DND-41 (cell line): ENCODE results near the gene LAMB3.

Experiments
- ATAC-seq: fragments of 200-7000 bp; cut with Tn5 transposase; 3 replicates; pipeline ENCODE4 v1.9.1; 2021; ENCODE audit warnings: low read depth; ENCODE audit not compliant: insufficient read depth
- DNase-seq: peaks from one replicate; pipeline ENCODE4 v3.0.0-alpha.2; 2020
- H2AFZ ChIP-seq: 2 replicates; pipeline ENCODE4 v1.6.0; 2012; ENCODE audit warnings: low read depth, low read length
- H3K27ac ChIP-seq: 2 replicates; pipeline ENCODE4 v1.5.1; 2012; ENCODE audit warnings: low read length, inconsistent platforms
- H3K27me3 ChIP-seq: fragments of 200-600 bp; sonication (generic); 2 replicates; pipeline ENCODE4 v1.6.0; 2012; ENCODE audit warnings: low read length, mild to moderate bottlenecking, inconsistent platforms; ENCODE audit not compliant: insufficient read depth, poor library complexity
- H3K36me3 ChIP-seq: 2 replicates; pipeline ENCODE4 v1.5.1; 2012; ENCODE audit warnings: low read length, inconsistent platforms; ENCODE audit not compliant: insufficient read depth
- H3K4me1 ChIP-seq: 2 replicates; pipeline ENCODE4 v1.5.1; 2012; ENCODE audit warnings: mild to moderate bottlenecking, low read length; ENCODE audit not compliant: insufficient read depth
- H3K4me2 ChIP-seq: 2 replicates; pipeline ENCODE4 v1.6.0; 2012; ENCODE audit warnings: mild to moderate bottlenecking, moderate library complexity, low read length, inconsistent platforms; ENCODE audit not compliant: insufficient read depth
- H3K4me3 ChIP-seq, 2 experiments: fragments of 200-600 bp in 1 of 2; shearing (Covaris generic) in 1 of 2; 2 replicates each; pipeline ENCODE4 v1.5.1; 2012 to 2016; ENCODE audit warnings: inconsistent platforms in 2 of 2, low read length in 2 of 2, mild to moderate bottlenecking in 2 of 2, low read depth in 1 of 2, moderate library complexity in 1 of 2
- H3K79me2 ChIP-seq: 2 replicates; pipeline ENCODE4 v1.6.0; 2012; ENCODE audit warnings: low read length, inconsistent platforms; ENCODE audit not compliant: insufficient read depth
- H3K9ac ChIP-seq: 2 replicates; pipeline ENCODE4 v1.6.0; 2012; ENCODE audit warnings: low read depth, mild to moderate bottlenecking, inconsistent platforms, low read length, moderate library complexity
- H3K9me3 ChIP-seq: 2 replicates; pipeline ENCODE4 v1.5.1; 2012; ENCODE audit warnings: low read length, moderate library complexity, mild to moderate bottlenecking, inconsistent platforms; ENCODE audit not compliant: insufficient read depth, severe bottlenecking
- H4K20me1 ChIP-seq: 2 replicates; pipeline ENCODE4 v1.6.0; 2012; ENCODE audit warnings: low read length; ENCODE audit not compliant: insufficient read depth
- CTCF ChIP-seq: IDR thresholded peaks from 2 replicates; pipeline ENCODE4 v1.5.1; 2012; ENCODE audit warnings: borderline replicate concordance, low read length, moderate library complexity, mild to moderate bottlenecking; ENCODE audit not compliant: poor library complexity, severe bottlenecking; ENCODE audit errors: extremely low read depth
- EZH2 ChIP-seq: IDR thresholded peaks from 3 replicates; pipeline ENCODE4 v1.6.1; 2012; ENCODE audit warnings: borderline replicate concordance, low read depth, mild to moderate bottlenecking, moderate library complexity, low read length, inconsistent platforms; ENCODE audit not compliant: severe bottlenecking

Gene LAMB3

GRCh38 chr1:209611771-209612570 lies 40.3 kb downstream of the LAMB3 start:
- no peak overlapping the region for H3K4me2 ChIP-seq
- ATAC-seq (no peak), DNase-seq (no peak)
- H3K9ac ChIP-seq: no peak overlapping the region
- H4K20me1 ChIP-seq: no peaks in the 10 kb centered on the region
- no peak overlapping the region for H3K27ac ChIP-seq
- H2AFZ ChIP-seq: no peak overlapping the region
- peaks cover 10% of the 10 kb centered on the region for H3K27me3 ChIP-seq
- no peak for TF ChIP-seq CTCF
- no peak for TF ChIP-seq EZH2
- H3K36me3 ChIP-seq: no peaks in the 10 kb centered on the region
- H3K79me2 ChIP-seq: no peaks in the 10 kb centered on the region
- H3K9me3 ChIP-seq: no peaks in the 10 kb centered on the region
- no peaks in the 10 kb centered on the region for H3K4me1 ChIP-seq
- no peak overlapping the region for H3K4me3 ChIP-seq

DNA sequence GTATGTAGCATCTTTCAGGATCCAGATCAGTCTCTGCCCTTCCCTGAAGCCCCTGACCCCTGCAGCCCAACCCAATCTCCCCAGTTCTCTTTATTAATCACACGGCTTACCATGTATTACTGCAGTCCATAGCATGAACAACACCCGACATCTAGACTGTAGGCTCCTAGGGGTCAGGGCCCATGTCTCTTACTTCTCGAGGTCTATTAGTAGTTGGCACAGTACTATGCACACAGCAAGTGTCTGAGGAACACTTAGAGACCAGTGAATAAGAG lies 41.7 kb downstream of the LAMB3 start:
- Histone ChIP-seq H4K20me1 (no peaks in the 10 kb centered on the region), H3K27me3 (peaks cover 10% of the 10 kb centered on the region), H3K36me3 (no peaks in the 10 kb centered on the region), H3K4me3 (no peak overlapping the region), H3K9me3 (no peaks in the 10 kb centered on the region), H3K9ac (no peak overlapping the region), H3K4me2 (no peak overlapping the region), H3K4me1 (no peaks in the 10 kb centered on the region), H3K27ac (no peak overlapping the region), H3K79me2 (no peaks in the 10 kb centered on the region), H2AFZ (no peak overlapping the region)
- TF ChIP-seq EZH2 (no peak), CTCF (no peak)
- DNase-seq (no peak), ATAC-seq (no peak)

GRCh38 chr1:209609791-209610630 lies 42.2 kb downstream of the LAMB3 start:
- H3K79me2 ChIP-seq: no peaks in the 10 kb centered on the region
- ATAC-seq (no peak), DNase-seq (no peak)
- H3K27me3 ChIP-seq: peaks cover 10% of the 10 kb centered on the region
- H3K4me2 ChIP-seq: no peak overlapping the region
- no peaks in the 10 kb centered on the region for H4K20me1 ChIP-seq
- no peak overlapping the region for H3K27ac ChIP-seq
- H2AFZ ChIP-seq: no peak overlapping the region
- no peaks in the 10 kb centered on the region for H3K36me3 ChIP-seq
- H3K9me3 ChIP-seq: no peaks in the 10 kb centered on the region
- TF ChIP-seq CTCF (no peak), EZH2 (no peak)
- no peak overlapping the region for H3K9ac ChIP-seq
- no peak overlapping the region for H3K4me3 ChIP-seq
- no peaks in the 10 kb centered on the region for H3K4me1 ChIP-seq
